Dedifferentiated amniotic fluid mesenchymal stem cell (primary cell): Measurements from ENCODE around the gene ASPDH.
A peak's percentile ranks its signal among the peaks of the same experiment; 100 is the strongest.

Experiments
- DNase-seq: peaks from one replicate; pipeline ENCODE4 v3.0.0-alpha.2; 2016; ENCODE audit errors: extremely low spot score

Gene ASPDH

GRCh38 chr19:50514346-50515167, 844 bp upstream of the ASPDH start:
- DNase-seq: no peak

DNA sequence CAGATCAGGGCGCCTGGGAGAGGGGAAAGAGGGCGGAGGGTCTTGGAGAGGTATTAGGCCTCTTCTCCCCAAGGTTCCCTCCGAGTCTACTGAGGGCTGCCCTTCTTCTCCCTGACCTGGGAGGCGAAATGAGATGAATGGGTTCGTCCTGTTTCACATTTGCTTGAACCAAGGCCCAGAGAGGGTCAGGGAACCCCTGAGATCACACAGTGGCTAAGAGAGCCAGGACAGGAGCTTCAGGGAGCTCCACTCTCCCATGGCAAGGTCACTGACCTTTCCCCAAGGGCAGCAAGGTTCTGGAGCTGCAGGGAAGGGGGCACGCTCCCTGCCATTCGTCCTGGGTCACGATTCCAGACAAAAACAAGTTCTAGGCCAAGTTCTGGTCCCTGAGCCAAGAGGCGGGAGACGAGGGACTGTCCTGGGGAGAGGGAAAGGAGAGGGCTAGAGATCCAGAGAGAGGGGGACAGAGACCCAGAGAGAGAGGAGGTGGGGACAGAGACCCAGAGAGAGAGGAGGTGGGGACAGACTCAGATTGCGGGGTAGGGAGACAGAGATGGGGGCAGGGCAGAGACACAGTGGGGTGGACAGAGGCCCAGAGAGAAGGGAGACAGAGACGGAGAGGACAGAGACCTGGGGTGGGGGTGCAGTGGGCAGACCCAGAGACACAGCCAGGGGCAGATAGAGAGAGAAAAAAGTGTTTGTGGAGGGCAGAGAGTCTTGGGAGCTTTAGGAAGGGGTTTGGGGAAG, 541 bp downstream of the ASPDH start:
- DNase-seq: no peak

GRCh38 chr19:50512112-50512998, 1.4 kb downstream of the ASPDH start:
- no peak for DNase-seq

DNA sequence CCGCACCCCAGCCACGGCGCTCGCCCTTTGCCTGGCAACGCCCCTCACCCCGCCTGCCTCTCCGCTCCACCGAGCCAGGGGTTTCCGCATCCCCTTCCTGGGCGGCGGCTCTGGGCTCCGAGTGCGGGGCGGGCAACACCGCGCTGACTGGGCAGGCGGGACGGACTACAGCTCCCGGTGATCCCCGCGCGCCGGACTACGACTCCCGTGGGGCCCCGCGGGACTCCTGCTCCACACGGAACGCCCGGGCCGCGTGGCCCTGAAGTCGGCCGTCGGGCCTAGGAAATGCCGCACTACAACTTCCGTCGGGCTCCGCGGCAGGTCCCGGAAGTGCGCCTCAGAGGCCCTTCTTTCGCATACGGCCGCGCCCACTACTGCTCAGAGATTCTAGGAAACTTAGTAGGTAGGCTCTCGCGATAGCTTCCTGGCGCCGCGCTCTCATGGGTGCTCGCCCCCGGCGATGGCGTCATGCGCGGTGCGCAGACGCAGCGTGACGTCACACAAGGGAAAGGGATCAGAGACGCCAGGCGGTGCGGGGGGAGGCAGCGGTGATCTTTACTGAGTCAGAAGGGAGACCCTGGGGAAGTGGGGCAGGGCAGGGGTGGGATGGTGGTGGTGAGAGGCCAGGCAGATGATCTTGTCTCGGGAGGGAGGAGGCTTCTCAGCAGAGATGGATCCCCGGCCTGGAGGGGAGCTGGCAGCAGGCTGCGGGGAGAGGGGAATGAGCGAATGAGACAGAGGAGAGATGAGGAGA, 2.5 kb downstream of the ASPDH start, which contains the start of gene JOSD2:
Gene JOSD2, minus strand, starts transcription at position 123 of the 754 bp plus-strand sequence. CDS start 760 bp downstream, outside the sequence.
- DNase-seq: peak; percentile 100

- DNase-seq: no peak
Measured at GRCh38 chr19:50510700-50511068, 3.0 kb downstream of the ASPDH start.

- no peak for DNase-seq
Measured at GRCh38 chr19:50510121-50510670, 3.5 kb downstream of the ASPDH start.

GRCh38 chr19:50509366-50509765, 4.3 kb downstream of the ASPDH start:
- DNase-seq: no peak

DNA sequence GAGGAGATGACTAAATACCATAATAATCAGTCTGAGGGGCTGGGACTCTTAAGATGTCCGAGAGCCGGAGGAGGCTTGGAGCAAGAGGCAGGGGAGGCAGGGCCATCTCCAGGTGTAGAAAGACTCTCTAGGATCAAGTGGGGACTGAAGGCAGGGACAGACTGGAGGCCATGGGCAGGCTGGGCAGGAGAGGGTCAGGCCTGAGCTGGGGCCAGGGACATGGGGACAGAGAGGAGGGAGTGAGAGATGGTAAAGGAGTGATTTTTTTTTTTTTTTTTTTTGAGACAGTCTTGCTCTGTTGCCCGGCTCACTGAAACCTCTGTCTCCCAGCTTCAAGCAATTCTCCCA, 4.9 kb downstream of the ASPDH start:
- no peak for DNase-seq

- DNase-seq: no peak
Measured at GRCh38 chr19:50507376-50507775, 6.3 kb downstream of the ASPDH start.

DNA sequence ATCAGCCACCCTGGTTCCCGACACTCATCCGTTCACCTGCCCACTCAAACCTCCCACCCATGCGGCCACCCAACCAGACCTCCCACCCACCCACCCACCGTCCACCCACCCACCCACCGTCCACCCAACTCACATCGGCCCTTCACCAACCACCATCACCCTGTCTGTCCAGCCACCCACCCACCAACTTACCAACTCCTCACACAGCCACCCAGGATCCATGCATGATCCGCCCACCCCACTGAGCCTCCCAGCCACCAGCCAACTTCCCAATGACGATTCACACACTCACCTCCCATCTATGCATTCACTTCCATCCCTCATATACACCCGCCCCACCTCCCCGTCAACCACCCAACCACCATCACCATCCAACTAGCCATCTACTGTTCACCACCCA, 7.0 kb downstream of the ASPDH start:
- DNase-seq: no peak

- no peak for DNase-seq
Measured at GRCh38 chr19:50505856-50506611, 7.7 kb downstream of the ASPDH start.

- no peak for DNase-seq
Measured at GRCh38 chr19:50501568-50502475, 11.9 kb downstream of the ASPDH start.

GRCh38 chr19:50501186-50501567, 12.5 kb downstream of the ASPDH start:
- no peak for DNase-seq

- no peak for DNase-seq
Measured at GRCh38 chr19:50500753-50501151, 13.0 kb downstream of the ASPDH start.

DNA sequence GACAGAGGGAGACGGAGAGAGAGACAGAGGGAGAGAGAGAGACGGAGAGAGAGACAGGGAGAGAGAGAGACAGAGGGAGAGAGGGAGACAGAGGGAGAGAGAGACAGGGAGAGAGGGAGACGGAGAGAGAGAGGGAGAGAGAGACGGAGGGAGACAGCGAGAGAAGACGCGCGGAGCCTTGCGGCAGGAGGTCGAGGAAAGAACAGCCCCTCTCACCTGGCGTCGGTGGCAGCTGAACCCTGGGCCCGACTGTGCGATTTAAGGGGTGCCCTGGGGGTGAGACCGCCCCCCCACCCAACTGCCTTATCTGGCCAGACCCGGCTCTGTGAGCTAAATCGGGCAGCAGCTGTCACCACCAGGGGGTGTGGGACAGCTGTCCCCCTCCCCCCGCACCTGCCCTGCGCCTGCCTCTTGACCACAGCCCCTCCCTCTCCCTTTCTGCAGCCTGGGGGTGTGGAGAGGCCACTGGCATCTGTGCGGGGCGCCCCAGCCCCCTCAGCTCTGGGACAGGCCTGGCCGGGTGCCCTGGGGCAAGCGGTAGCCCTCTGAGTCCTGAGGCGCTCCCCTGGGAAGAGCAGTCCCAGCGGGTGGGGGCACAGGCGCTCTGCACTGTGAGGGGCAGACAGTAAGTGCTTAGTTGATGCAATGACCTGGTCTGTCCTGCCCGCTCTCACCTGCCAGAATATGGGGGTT, 13.5 kb downstream of the ASPDH start:
- no peak for DNase-seq

- DNase-seq: no peak
Measured at GRCh38 chr19:50498219-50499056, 15.3 kb downstream of the ASPDH start.

DNA sequence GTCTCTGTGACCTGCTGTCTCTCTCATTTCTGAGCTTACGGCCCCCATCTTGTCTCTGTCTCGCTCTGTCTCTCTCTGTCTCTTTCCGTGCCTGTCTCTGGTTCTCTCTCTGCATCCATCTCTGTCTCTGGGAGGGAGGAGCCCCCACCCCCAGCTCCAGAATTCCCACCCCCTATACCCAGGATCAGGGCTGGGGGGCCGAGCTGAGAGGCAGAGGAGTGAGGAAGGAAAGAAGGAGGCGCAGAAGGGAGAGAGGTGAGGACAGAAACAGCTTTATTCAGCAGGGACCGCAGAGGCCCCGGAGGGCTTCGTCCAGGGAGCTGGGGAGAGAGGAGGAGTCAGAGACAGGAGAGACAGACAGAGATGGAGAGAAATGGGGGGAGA, 16.7 kb downstream of the ASPDH start:
- DNase-seq: no peak
